BE2C (cell line): ENCODE measurements around the gene RNASE4.

Source experiments
- DNase-seq: peaks from one replicate; pipeline ENCODE4 v3.0.0-alpha.2; 2020
- H3K27me3 ChIP-seq: fragments of 250-450 bp; sonication (Bioruptor Pico); 2 replicates; pipeline ENCODE4 v1.5.1; 2020; ENCODE audit warnings: mild to moderate bottlenecking
- H3K36me3 ChIP-seq: fragments of 250-450 bp; sonication (Bioruptor Pico); 2 replicates; pipeline ENCODE4 v1.5.1; 2020; ENCODE audit warnings: mild to moderate bottlenecking
- H3K4me1 ChIP-seq: fragments of 250-450 bp; sonication (Bioruptor Pico); 2 replicates; pipeline ENCODE4 v1.5.1; 2020
- H3K4me3 ChIP-seq: 2 replicates; pipeline ENCODE4 v1.5.1; 2011; ENCODE audit warnings: low read depth, low read length
- H3K9me3 ChIP-seq: fragments of 250-450 bp; sonication (Bioruptor Pico); 2 replicates; pipeline ENCODE4 v1.5.1; 2020
- TF ChIP-seq, protein P1 (sequence below): IDR thresholded peaks from 2 replicates; pipeline ENCODE4 v1.5.1; 2012; ENCODE audit warnings: mild to moderate bottlenecking, low read depth, low read length

RNASE4 gene

DNA sequence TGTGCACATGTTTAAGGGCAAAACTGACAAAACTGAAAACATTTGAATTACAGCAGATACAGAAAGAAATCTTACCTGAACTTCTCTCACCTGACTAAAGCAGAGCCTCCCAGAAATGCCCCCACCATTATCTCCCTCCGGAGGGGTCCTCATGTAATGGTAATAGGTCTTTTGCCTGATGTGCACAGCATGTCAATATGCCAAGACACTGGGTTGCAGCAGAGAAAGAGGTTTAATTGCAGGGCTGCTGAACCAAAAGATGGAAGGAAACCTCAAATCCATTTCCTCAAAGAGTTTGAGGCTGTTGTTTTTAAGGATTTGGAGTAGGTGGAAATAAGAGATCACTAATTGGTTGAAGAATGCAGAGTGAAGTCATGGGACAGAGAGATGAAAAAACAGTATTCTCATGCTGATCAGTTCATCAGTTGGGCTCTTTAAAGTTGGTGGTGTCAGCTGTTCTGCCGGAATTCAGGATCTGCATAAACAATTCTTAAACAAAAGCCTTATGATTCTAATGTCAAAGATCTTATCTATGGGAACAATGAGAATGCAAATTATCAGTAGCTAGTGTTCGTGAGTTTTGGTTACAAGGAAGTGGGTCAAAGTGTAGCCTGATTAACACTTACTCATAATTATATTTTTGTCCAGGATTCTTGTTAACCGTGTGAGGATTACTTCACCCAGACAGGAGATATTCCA is 22.4 kb downstream of the RNASE4 start:
- Histone ChIP-seq H3K4me3 (no peak overlapping the region), H3K27me3 (peaks cover 37% of the 10 kb centered on the region), H3K4me1 (no peaks in the 10 kb centered on the region), H3K36me3 (no peaks in the 10 kb centered on the region), H3K9me3 (no peaks in the 10 kb centered on the region)
- DNase-seq: no peak
- TF ChIP-seq, protein P1, sequence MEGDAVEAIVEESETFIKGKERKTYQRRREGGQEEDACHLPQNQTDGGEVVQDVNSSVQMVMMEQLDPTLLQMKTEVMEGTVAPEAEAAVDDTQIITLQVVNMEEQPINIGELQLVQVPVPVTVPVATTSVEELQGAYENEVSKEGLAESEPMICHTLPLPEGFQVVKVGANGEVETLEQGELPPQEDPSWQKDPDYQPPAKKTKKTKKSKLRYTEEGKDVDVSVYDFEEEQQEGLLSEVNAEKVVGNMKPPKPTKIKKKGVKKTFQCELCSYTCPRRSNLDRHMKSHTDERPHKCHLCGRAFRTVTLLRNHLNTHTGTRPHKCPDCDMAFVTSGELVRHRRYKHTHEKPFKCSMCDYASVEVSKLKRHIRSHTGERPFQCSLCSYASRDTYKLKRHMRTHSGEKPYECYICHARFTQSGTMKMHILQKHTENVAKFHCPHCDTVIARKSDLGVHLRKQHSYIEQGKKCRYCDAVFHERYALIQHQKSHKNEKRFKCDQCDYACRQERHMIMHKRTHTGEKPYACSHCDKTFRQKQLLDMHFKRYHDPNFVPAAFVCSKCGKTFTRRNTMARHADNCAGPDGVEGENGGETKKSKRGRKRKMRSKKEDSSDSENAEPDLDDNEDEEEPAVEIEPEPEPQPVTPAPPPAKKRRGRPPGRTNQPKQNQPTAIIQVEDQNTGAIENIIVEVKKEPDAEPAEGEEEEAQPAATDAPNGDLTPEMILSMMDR: no peak

DNA sequence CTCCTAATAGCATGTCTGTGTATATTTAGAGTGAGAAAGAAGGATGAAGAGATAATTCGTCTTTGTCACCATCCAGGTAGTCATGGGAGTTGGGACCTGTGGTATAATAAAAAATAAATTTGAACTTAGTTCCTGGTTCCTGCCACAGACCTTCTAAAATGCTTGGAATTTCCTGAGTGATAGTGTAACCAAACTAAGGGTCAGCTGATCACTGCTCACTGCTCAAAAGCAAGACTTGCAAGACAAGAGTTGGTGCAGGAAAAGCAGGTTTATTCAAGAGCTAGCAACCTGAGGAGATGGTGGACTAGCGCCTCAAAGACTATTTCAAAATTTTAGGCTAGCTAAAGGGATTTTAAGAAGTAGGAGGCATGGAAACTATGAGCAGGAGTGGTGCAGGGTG is 23.3 kb downstream of the RNASE4 start:
- no peak for DNase-seq
- Histone ChIP-seq H3K4me1 (no peaks in the 10 kb centered on the region), H3K4me3 (no peak overlapping the region), H3K9me3 (no peaks in the 10 kb centered on the region), H3K27me3 (peaks cover 36% of the 10 kb centered on the region), H3K36me3 (no peaks in the 10 kb centered on the region)
- TF ChIP-seq, protein P1: no peak

DNA sequence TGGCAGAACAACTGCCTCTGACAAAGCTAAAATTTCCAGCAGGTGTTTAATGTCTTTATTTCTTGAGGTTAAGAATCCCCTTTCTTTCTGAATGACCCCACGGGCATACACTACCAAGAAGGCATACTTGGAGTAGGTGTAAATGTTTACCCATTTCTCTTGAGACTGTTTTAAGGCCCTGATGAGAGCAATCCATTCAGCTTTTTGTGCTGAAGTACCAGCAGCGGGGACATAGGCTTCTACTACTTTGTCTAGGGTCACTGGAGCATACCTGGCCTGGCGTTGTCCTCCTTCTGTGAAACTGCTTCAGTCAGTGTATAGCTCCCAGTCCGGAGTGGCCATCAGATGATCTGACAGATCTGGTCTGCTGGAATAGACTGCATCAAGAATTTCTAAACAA is 26.9 kb downstream of the RNASE4 start:
- H3K9me3 ChIP-seq: no peaks in the 10 kb centered on the region
- TF ChIP-seq, protein P1: no peak
- no peak overlapping the region for H3K4me3 ChIP-seq
- H3K27me3 ChIP-seq: peaks cover 33% of the 10 kb centered on the region
- no peaks in the 10 kb centered on the region for H3K4me1 ChIP-seq
- no peaks in the 10 kb centered on the region for H3K36me3 ChIP-seq
- DNase-seq: no peak

DNA sequence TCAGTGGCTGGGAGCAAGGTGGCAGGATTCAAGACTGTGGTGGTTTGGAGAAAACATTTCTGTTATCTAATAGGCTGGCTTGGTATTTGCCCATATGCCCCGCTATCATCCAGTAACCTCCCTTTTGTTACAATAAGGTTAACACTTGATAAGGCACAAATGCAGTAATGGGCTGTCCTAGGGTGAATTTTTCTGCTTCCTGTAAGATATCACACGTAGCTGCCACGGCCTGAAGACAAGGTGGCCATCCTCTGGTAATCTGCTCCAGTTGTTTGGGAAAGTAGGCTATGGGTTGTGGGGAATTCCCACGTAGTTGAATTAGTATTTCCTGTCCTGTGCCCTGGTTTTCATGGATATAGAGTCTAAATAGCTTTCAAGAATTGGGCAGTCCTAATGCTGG is 27.3 kb downstream of the RNASE4 start:
- no peak for DNase-seq
- no peak overlapping the region for H3K4me3 ChIP-seq

DNA sequence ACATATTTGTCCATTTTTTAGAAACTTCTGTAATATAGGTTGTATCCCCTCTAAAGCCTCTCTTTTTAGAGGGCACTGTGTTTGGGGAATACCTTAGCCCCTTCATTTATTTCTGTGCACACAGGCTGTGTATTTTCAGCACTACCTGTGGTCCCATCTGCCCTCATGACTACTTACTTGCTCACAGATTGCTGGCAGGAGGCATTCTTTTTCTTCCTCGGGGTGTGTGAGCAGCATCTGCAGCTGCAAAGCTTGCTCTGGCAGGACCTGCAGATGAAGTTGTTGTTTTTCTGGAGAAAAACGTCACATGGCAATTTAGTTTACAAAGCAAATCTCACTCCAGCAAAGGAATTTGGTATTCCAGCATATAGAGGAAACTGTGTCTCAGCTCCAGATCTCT is 28.5 kb downstream of the RNASE4 start:
- Histone ChIP-seq H3K27me3 (peaks cover 44% of the 10 kb centered on the region), H3K36me3 (no peaks in the 10 kb centered on the region), H3K9me3 (no peaks in the 10 kb centered on the region), H3K4me1 (no peaks in the 10 kb centered on the region), H3K4me3 (no peak overlapping the region)
- no peak for DNase-seq
- TF ChIP-seq, protein P1: no peak

More for the DNA sequence above, 27.3 kb downstream of the RNASE4 start:
- Histone ChIP-seq H3K4me1 (no peaks in the 10 kb centered on the region), H3K36me3 (no peaks in the 10 kb centered on the region), H3K9me3 (no peaks in the 10 kb centered on the region), H3K27me3 (peaks cover 33% of the 10 kb centered on the region)
- TF ChIP-seq, protein P1: no peak

DNA sequence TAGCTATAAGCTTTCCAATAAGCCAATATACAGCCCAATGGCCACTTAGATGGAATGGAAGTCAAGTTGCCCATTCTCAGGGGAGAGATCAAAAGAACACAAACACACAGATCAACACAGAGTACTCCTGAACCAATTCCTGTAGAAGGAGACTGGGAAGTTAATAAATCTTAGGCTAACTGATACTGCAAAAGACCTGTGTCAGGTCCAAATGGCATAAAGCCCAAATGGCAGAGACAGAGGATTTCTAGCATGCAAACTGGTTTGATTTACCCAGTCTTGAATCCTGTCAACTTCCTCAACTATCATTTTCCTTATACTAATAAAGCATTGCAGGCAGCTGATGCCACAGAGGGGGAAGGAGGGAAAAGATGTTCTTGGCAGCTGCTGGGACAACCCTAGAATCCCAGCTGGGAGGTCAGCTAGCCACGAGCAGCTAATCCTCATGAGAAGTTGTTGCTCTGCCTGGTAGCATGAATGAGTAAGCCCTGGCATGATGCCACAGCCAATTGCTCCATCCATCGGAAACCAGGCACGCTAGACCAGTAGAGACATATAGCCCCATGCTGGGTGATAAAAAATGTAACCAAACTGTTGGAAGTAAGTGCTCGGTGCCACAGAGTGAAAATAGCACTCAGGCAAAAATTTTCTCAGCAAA is 30.4 kb downstream of the RNASE4 start:
- no peaks in the 10 kb centered on the region for H3K4me1 ChIP-seq
- H3K4me3 ChIP-seq: no peak overlapping the region
- no peak for DNase-seq
- TF ChIP-seq, protein P1: no peak
- H3K27me3 ChIP-seq: peaks cover 39% of the 10 kb centered on the region
- no peaks in the 10 kb centered on the region for H3K9me3 ChIP-seq
- no peaks in the 10 kb centered on the region for H3K36me3 ChIP-seq
